Measurements from ENCODE around the gene POU6F2.

- no peak for TF ChIP-seq CTCF (IDR thresholded peaks at IDR 0.05)
- no peak for TF ChIP-seq POLR2A (IDR thresholded peaks at IDR 0.05)
Observed at GRCh38 chr7:39416866-39417265, 439.2 kb downstream of the POU6F2 start.

All from body of pancreas (tissue), 4 donors.